Measurements from ENCODE around the gene DNAAF3.

Gene DNAAF3

GRCh38 chr19:55115446-55116065, 50.9 kb downstream of the DNAAF3 start:
- no peak for DNase-seq

- DNase-seq = no peak
These were observed 51.8 kb downstream of the DNAAF3 start for GRCh38 chr19:55114566-55115145.

DNA sequence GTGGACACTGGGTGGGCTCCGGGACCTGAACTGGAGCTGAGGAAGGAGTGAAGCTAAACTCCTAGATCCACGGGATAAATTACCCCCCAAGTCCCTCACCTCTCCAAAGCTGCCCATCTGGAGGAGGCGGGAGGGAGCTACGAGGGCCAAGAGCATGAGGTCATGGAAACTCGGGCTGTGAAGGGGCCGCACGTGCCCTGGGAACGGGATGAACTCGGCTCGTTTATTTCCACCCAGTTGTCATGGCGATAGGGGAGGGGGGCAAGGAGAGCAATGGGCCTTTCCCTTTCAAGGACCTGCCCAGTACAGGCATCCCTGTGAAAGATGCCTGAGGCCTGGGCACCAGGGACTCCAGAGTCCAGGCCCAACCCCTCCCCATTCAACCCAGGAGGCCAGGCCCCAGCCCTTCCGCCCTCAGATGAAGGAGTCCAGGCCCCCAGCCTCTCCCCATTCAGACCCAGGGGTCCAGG, 52.8 kb downstream of the DNAAF3 start:
- no peak for DNase-seq

DNA sequence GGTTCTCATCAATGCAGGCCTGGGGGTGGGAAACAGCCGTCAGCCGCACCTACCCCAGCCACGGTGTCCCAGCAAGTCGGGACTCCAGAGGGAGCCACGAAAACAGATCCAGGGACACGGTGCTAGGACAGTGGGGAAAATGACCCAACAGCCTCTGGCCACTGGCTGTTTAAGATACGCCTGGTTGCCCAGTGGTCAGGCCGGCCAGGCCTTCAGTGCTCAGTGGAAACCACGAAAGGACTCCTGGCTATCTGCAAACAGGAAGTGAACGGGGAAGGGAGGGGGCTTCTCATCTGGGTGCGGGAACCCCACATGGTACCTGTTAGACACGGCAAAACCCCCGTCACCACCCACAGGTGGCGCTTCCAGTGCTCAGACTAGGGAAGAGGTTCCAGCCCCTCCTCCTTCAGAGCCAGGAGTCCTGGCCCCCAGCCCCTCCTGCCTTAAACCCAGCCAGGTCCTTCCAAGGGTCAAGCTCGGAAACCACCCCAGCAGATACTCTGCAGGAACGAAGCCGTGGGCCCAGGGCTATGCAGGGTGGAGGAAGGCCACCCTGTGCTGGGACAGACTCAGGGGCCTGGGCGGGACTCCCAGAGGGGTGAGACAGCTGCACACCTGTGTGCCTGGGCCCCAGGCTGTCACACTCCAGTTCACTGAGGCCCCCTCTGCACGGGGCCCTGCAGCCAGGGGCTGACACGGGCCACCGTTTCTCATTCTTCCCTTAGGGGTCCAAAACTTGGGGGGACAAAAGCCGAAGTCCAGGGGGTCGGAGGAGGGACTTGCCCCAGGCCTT, 53.4 kb downstream of the DNAAF3 start:
- DNase-seq = no peak

DNA sequence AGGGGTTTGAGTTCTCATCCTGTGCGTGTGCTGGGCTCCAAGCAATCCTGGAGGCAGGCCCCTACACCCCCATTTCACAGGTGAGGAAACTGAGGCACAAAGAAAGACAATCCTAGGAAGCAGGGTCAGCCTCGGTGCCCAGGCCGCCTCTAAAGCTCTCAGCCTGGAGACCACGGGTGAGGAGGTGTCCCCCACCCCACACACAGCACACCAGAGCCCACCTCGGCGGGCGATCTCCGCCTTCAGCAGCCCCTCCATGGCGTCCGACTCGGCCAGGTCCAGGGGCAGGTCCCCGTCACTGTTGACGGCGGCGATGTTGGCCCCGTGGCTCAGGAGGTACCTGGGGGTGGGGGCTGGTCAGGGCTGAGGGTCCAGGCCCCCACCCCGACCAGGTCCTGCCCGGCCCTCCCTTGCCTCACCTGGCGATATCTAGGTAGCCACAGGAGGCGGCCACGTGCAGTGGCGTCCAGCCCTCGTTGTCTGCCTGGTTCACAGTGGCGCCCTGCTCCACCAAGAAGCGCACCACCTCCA, 54.1 kb downstream of the DNAAF3 start:
- DNase-seq = no peak

GRCh38 chr19:55111238-55111831, 55.1 kb downstream of the DNAAF3 start:
- DNase-seq = no peak

DNA sequence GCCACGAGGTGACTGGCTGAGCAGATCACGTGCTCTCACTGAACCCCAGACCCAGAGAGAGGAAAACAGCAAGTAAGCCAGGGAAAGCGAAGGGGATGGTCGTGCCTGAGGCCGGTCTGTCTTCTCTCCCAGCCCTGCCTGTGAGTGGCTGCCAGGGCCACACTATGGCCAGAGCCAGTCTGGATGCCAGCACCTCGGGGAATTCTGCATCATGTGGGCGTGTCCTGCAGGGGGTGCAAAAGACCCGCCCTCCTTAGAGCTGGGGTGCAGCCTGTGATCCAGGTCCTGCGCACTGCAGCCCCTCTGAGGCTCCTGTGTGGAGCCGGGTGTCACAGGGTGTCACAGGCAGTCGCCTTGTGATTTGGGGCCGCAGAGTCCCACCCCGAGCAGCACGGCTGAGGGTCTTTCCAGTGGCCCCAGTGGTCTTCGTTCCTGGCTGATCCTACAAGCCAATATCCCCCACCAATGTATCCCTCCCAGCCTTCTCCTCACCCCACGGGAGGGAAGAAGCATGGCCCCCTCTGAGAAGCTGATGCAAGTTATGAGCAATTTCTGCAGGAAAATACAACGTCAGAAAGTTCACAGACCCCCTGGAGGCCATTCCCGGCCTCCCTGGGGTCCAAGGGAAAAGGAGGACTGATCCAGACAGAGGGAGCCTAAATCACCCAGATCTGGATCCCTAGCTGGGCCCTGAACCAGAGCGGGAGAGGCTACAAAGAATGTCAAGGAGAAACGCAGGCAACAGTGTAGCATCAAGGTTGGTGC, 56.7 kb downstream of the DNAAF3 start:
- no peak for DNase-seq

All from activated CD4-positive, alpha-beta T cell treated with anti-CD3 and anti-CD28 coated beads, Interleukin-2, Interleukin-6, amounts not matched to agents 100 ng/mL and 50 ng/mL, durations not matched to agents 16 hours and 8 hours (primary cell).